Stimulated activated CD4-positive, alpha-beta T cell treated with anti-CD3 and anti-CD28 coated beads, Interleukin-12 subunit alpha, Interleukin-12 subunit beta, amount 100 ng/mL, for 48 hours (primary cell): Measurements from ENCODE around the gene CPXM2.

Experiments
- DNase-seq, 3 donors: peaks; one replicate each; pipeline ENCODE4 v3.0.0-alpha.2; 2020; ENCODE audit warnings: low read depth in 2 of 3, low spot score in 1 of 3

CPXM2 gene

DNA sequence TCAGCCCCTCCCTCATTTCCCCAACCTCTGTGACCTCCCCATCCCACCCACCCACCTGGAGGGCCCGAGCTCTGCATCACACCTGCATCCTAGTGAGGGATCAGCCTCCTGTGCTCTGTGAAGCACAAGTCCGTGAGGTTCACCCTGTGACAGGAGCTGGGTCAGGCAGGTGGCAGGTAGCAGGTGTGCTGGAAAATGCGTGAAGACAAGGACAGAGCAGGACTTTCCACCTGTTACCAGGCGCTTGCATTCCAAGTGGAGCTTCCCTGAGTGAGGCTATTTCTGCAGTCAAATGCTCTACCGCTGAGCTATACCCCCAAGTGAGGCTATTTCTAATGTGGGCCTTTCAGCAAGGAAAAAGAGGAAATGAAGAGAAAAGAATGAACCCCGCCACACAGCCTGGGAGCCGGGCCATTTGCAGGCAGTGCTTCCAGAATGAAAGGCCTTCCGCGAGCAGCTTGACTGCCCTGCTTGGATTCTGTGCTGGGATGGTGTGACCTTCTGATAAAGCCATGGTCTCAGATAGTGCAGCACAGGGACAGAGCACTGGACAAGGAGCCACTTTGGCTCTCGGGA lies 13.3 kb upstream of the CPXM2 start:
- DNase-seq, result no peak

DNA sequence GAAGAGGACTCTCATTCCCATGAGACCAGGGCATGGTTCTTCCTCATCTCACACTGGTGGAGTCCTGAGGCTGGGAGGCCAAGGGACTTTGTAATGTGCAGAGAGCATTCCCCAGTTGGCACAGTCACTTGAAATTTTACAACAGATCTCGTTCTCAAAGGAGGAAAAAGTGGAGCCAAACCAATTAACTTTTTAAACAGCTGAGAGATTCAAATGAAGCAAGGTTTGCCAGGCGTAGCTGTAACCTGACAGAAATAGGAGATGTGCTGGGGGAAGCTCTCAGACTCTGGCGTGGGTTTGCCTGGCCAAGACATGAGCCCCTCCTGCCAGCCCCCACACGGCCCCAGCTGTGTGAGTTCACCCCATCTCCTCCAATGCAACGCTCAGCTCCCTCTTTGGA lies 12.0 kb upstream of the CPXM2 start:
- no peak for DNase-seq

- DNase-seq, result no peak
Measured at GRCh38 chr10:123901621-123902020, 10.0 kb upstream of the CPXM2 start.

DNA sequence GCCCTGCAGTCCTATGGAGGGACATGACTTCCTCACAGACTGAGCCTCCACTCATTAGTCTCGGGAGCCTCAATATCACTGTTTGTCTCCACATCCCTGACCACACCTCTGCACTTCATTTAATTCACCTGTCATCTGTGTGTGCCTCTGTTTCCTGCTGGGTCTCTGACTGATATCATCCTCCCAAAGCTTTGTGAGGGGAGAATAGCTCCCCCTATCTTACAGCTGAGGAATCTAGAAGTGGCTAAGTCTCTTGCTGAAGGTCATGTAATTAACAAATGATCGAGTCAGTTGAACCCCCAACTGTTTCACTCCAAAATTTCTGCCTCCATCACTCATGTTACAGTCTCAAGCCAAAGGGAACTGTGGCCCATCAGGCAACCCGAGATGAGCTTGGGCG lies 5.5 kb upstream of the CPXM2 start:
- no peak for DNase-seq

DNA sequence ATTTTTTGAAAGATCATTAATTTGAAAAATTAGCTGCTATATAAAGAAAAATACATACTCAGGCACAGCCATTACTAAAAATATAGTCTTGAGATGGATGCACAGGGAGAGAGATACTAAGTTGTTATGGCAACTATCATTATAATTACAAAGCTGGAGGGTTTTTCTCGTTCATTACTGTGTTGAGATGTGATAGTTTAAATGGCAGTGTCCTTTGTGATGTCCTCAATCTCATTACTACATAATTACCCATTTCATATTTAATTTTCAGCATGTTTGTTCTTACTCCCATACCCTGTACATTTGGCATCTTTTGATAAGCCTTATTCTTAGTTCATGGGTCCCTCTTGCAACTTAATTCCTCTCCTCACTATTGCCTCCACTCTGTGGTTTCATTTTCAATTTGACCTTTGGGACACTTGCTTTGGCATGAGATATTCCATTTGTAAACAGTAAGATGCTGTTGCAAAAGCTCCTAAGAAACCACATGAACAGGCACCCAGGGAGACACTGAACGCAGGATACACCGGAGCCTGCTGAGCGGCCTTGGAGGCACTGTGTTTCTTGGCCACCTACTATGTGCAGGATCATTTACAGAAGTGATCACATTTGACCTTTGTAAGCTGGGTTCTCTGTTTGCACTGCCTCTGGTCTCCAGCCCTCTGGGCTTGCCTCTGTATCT lies 4.8 kb upstream of the CPXM2 start:
- DNase-seq, result no peak

GRCh38 chr10:123893651-123894050 lies 2.0 kb upstream of the CPXM2 start:
- no peak for DNase-seq

DNA sequence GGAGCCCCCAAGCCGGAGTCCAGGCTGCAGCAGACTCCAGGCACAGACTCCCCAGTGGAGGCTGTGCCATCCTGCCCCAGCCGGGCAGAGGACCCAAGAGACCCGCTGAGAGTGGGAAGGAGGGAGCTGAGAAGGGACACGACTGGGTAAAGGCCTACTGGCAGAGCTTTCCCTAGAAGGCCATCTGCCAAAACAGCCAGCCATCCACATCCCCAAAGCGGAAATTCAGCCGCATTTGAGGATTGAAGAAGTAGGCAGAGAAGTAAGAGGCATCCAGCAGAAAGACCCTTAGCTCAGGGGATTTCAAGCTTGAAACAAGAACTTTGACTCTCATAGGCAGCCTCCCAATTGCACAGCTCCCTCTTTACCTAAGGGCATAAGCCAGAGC lies 857 bp downstream of the CPXM2 start:
- no peak for DNase-seq

- no peak for DNase-seq
Measured at GRCh38 chr10:123890226-123890625, 1.4 kb downstream of the CPXM2 start.

DNA sequence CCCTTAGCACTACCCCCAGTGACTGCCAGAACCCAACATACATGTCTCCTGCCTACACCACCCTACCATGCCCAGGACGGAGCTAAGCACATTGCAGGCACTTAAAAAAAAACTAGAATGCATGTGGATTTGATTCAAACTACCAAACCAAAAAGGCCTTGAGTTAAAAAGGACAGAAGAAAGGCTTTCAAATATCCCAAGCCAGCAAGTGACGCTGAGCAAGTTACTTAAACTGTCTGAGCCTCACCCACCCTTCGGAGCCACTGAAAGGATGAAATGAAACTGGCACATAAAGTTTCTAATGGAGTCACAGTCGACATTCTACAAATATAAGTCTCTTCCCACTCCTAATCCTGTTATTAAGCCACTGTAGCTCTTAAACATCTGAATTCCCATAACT lies 1.8 kb downstream of the CPXM2 start:
- no peak for DNase-seq

- no peak for DNase-seq
Measured at GRCh38 chr10:123888751-123889150, 2.9 kb downstream of the CPXM2 start.

GRCh38 chr10:123888256-123888655 lies 3.4 kb downstream of the CPXM2 start:
- no peak for DNase-seq

- no peak for DNase-seq
Measured at GRCh38 chr10:123886292-123886691, 5.3 kb downstream of the CPXM2 start.

DNA sequence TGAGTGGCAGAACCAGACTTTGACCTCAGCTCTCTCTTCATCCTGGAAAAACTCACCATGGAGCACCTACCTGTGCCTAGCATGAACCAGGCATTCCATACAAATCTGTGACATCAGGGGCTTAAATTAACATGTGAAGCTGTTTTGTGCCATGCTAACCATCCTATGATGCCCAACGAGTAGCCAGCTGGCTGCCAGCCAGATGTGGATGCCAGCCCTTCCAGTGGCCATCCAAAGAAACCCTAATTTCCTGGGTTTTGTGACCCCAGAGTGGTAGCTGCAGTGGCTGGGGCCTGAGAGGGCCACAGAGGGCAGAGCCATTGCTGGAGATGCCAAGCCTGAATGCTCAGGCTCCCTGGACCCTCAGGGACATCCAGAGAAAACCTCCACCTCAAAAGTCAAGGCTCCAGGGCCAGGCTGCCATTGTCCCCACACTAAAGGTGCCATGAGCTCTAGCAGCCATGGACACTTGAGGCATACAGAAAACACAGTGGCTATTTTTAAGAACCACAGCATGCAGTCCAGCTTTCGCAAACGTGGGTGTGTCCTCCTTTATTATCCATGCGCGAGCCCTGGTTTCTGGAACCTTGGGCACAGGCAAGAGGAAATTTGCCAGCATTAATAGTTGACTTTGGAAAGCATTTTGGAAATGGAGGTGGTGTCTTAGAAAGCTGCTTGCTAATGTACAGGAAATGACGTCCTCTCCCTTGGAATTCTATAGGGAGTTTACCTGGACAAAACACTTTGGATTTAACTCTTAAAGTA lies 6.0 kb downstream of the CPXM2 start:
- DNase-seq, result no peak

- no peak for DNase-seq
Measured at GRCh38 chr10:123884907-123885381, 6.7 kb downstream of the CPXM2 start.

GRCh38 chr10:123884351-123884906 lies 7.2 kb downstream of the CPXM2 start:
- DNase-seq, result no peak

GRCh38 chr10:123883673-123884320 lies 7.8 kb downstream of the CPXM2 start:
- DNase-seq, result no peak

DNA sequence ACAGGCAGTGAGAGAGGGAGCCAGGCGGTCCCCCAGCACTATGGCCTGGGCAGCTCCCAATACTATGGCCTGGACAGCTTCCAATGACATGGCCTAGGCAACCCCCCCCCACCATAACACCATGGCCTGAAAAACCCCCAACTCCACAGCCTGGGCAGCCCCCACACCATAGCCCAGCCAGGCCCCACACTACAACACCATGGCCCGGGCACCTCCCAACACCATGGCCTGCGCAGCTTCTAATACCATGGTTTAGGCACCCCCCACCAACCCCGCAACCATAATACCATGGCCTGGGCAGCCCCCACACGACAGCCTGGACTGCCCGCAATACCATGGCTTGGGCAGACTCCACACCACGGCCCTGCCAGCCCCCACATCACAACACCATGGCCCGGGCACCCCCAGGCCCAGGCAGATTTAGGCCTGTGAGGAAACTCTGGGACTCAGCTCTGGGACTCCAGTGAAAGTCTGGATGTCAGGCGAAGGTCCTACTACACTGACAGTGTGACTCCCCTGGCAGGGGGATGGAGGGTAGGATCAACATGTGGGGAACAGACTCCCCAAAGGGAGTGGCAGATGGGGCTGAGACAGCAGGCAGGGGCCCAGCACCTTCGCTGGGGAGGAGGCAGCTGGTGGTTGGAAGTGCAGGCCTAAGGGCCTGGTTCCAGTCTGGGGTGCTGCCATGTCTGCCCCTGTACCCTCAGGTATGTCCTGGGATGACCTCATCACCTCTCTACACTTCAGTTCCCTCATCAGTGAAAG lies 8.7 kb downstream of the CPXM2 start:
- DNase-seq, result no peak

DNA sequence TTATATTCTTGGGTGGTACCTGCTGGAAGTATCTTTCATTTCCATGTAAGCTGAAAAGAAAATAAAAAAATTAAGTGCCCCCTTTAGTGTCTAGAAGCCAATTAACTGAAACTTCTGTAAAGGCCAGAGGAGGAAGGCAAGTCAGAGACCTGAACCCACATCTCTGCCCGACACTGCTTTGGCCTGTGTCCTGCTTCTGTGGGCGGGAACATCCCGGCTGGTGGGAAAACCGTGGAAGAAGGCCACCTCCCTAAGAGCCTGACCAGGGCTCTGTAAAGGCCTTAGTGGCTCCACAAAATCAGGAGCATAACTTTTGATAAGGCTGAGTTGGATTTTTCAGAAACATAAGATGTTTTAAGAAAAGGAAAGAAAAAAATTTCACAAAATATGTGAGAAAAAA lies 9.4 kb downstream of the CPXM2 start:
- no peak for DNase-seq

DNA sequence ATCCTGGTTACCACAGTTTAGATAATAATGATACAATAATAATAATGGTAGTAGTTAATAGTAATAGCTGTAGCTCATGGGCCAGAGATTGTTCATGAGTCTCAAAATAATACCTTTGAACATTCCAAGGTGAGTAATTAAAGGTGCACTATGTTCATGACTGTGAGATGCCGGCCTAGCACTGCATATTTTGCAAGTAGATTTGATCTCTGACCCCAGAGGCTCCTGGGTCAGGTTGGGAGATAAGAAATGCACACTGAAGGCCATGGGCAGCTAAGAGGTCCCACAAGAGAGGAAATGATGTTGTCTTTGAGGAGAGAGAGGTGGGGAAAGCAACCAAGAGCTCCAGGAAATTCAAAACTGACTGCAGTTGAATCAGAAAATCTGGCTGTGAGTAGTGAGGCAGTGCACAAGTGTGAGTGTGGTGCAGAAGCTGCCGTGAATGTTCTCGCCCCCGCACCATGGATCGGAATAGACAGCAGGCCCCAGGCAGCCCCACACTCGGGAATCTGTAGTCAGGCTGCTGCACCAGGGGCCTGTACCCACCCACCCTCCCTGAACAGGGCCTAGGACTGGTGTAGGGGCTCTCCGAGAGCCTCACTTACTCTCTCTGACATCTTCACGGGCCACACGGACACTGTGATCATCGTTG lies 11.9 kb downstream of the CPXM2 start:
- no peak for DNase-seq

DNA sequence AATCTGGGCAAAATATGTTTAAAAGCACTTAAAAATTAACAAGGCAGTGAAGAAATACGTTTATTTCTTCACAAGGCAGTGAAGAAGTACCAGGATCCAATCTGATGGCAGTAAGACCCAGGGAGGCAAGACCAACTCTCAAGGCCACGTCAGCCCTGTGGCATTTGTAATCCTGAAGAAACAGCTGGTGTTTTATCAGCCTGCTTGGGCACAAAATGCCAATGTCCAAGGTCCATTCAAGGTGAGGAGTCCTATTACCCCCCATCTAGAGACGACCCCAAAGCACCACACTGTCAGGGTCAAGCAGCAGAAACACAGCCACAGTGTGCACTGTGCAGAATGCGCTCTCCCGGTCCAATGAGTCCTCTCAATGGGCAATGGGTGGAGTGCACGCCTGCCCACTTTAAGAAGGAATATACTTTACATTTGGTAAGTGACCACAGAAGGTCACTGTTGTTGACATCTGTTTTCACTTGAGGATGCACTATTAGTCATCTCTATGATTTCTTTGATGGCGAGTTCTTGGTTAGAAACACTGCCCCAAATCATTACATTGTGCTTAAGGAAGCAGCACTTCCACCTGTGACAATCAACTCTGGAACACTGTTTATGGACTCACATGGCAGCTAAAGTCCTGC lies 12.8 kb downstream of the CPXM2 start:
- DNase-seq, result no peak
